Hepatic stellate cell (primary cell): ENCODE results near the gene YPEL2.
"Not testable (repeated sequence)": the region's sequence is repeated elsewhere in the genome, so short reads cannot be mapped to it uniquely, and the experiment has no call there.

Experiments used
- DNase-seq: peaks from one replicate; pipeline ENCODE4 v3.0.0; 2011; ENCODE audit warnings: low spot score

YPEL2 gene

GRCh38 chr17:59377410-59377809 is 46.0 kb downstream of the YPEL2 start:
- DNase-seq, result peak; percentile 54

GRCh38 chr17:59378675-59379074 is 47.2 kb downstream of the YPEL2 start:
- DNase-seq, result peak; percentile 90

GRCh38 chr17:59380474-59380873 is 49.0 kb downstream of the YPEL2 start:
- DNase-seq, result no peak

GRCh38 chr17:59381716-59382570 is 50.5 kb downstream of the YPEL2 start:
- no peak for DNase-seq

GRCh38 chr17:59383893-59384292 is 52.4 kb downstream of the YPEL2 start:
- DNase-seq, result no peak

- DNase-seq, result no peak
Measured at GRCh38 chr17:59387351-59388068, 56.1 kb downstream of the YPEL2 start.

GRCh38 chr17:59388069-59388556 is 56.7 kb downstream of the YPEL2 start:
- DNase-seq, result no peak

- no peak for DNase-seq
Measured at GRCh38 chr17:59389066-59389465, 57.6 kb downstream of the YPEL2 start.

GRCh38 chr17:59391021-59391420 is 59.6 kb downstream of the YPEL2 start:
- DNase-seq, result no peak

- DNase-seq, result no peak
Measured at GRCh38 chr17:59392973-59393679, 61.7 kb downstream of the YPEL2 start.

- DNase-seq, result not testable (repeated sequence)
Measured at GRCh38 chr17:59393742-59394410, 62.4 kb downstream of the YPEL2 start.

GRCh38 chr17:59396134-59396826 is 64.8 kb downstream of the YPEL2 start:
- no peak for DNase-seq

- no peak for DNase-seq
Measured at GRCh38 chr17:59397316-59398073, 66.0 kb downstream of the YPEL2 start.

GRCh38 chr17:59399914-59400313 is 68.5 kb downstream of the YPEL2 start:
- DNase-seq, result no peak

- DNase-seq, result no peak
Measured at GRCh38 chr17:59400858-59401257, 69.4 kb downstream of the YPEL2 start.

GRCh38 chr17:59401274-59401673 is 69.8 kb downstream of the YPEL2 start:
- no peak for DNase-seq

GRCh38 chr17:59401725-59402124 is 70.3 kb downstream of the YPEL2 start:
- no peak for DNase-seq

GRCh38 chr17:59402760-59403159 is 71.3 kb downstream of the YPEL2 start:
- no peak for DNase-seq

- no peak for DNase-seq
Measured at GRCh38 chr17:59404471-59404870, 73.0 kb downstream of the YPEL2 start.

GRCh38 chr17:59405944-59406705 is 74.7 kb downstream of the YPEL2 start:
- no peak for DNase-seq
